Mesenchymal stem cell (in vitro differentiated cells and primary cell): Measurements from ENCODE around the gene PPCDC.
"Not testable (repeated sequence)": the region's sequence is repeated elsewhere in the genome, so short reads cannot be mapped to it uniquely, and the experiment has no call there.

Experiments
- DNase-seq: peaks from one replicate; pipeline ENCODE4 v3.0.0-alpha.2; 2013
- H2AFZ ChIP-seq: one replicate; pipeline ENCODE4 v1.6.1; 2013; ENCODE audit warnings: low read depth, mild to moderate bottlenecking, control low read depth, inconsistent platforms, low read length, moderate library complexity
- H2AK5ac ChIP-seq: 2 replicates; pipeline ENCODE4 v1.6.1; 2013; ENCODE audit warnings: low read length, moderate library complexity, mild to moderate bottlenecking, inconsistent platforms; ENCODE audit not compliant: severe bottlenecking
- H2BK120ac ChIP-seq: one replicate; pipeline ENCODE4 v1.6.1; 2013; ENCODE audit warnings: low read depth, mild to moderate bottlenecking, inconsistent platforms, low read length, moderate library complexity
- H2BK12ac ChIP-seq, 2 experiments: one replicate each; pipeline ENCODE4 v1.6.1; 2013; ENCODE audit warnings: inconsistent platforms in 2 of 2, low read length in 2 of 2, mild to moderate bottlenecking in 2 of 2, moderate library complexity in 2 of 2, control low read depth in 1 of 2
- H2BK15ac ChIP-seq: one replicate; pipeline ENCODE4 v1.6.1; 2013; ENCODE audit warnings: mild to moderate bottlenecking, low read depth, inconsistent platforms; ENCODE audit not compliant: poor library complexity, severe bottlenecking
- H2BK5ac ChIP-seq: 2 replicates; pipeline ENCODE4 v1.6.1; 2013; ENCODE audit warnings: low read depth, mild to moderate bottlenecking, low read length, control low read depth, inconsistent platforms; ENCODE audit not compliant: poor library complexity, severe bottlenecking
- H3K14ac ChIP-seq, 2 experiments: one replicate each; pipeline ENCODE4 v1.6.1; 2013; ENCODE audit warnings: inconsistent platforms in 2 of 2, low read length in 2 of 2, control low read depth in 1 of 2, mild to moderate bottlenecking in 1 of 2, moderate library complexity in 1 of 2
- H3K18ac ChIP-seq, 2 experiments: one replicate each; pipeline ENCODE4 v1.6.1; 2013; ENCODE audit warnings: inconsistent platforms in 2 of 2, low read length in 2 of 2, control low read depth in 1 of 2, low read depth in 1 of 2, mild to moderate bottlenecking in 1 of 2
- H3K23ac ChIP-seq, 2 experiments: one replicate each; pipeline ENCODE4 v1.6.1; 2013; ENCODE audit warnings: inconsistent platforms in 2 of 2, low read length in 2 of 2, mild to moderate bottlenecking in 2 of 2, moderate library complexity in 2 of 2, control low read depth in 1 of 2
- H3K27ac ChIP-seq: 2 replicates; pipeline ENCODE4 v1.5.1; 2013; ENCODE audit warnings: mild to moderate bottlenecking, moderate library complexity, low read length, control low read depth, inconsistent platforms; ENCODE audit not compliant: poor library complexity, severe bottlenecking
- H3K27me3 ChIP-seq, 2 experiments: 2 replicates each; pipeline versions ENCODE4 v1.6.1 to v1.7.0; 2013; ENCODE audit warnings: low read length in 2 of 2, mild to moderate bottlenecking in 2 of 2, moderate library complexity in 2 of 2, control low read depth in 1 of 2, inconsistent platforms in 1 of 2; ENCODE audit not compliant: control insufficient read depth in 1 of 2, insufficient read depth in 1 of 2
- H3K36me3 ChIP-seq, 2 experiments: 2 replicates each; pipeline versions ENCODE4 v1.6.1 to v1.7.0; 2013; ENCODE audit warnings: low read length in 2 of 2, control low read depth in 1 of 2, inconsistent platforms in 1 of 2, low read depth in 1 of 2, mild to moderate bottlenecking in 1 of 2; ENCODE audit not compliant: insufficient read depth in 2 of 2, control insufficient read depth in 1 of 2
- H3K4ac ChIP-seq, 2 experiments: one replicate each; pipeline ENCODE4 v1.6.1; 2013; ENCODE audit warnings: inconsistent platforms in 2 of 2, low read length in 2 of 2, mild to moderate bottlenecking in 2 of 2, moderate library complexity in 2 of 2, control low read depth in 1 of 2, low read depth in 1 of 2
- H3K4me1 ChIP-seq: 2 replicates; pipeline ENCODE4 v1.6.1; 2013; ENCODE audit warnings: low read depth, low read length, control low read depth; ENCODE audit not compliant: control insufficient read depth, insufficient read depth
- H3K4me2 ChIP-seq: 2 replicates; pipeline ENCODE4 v1.6.1; 2013; ENCODE audit warnings: low read length, mild to moderate bottlenecking, inconsistent platforms; ENCODE audit not compliant: poor library complexity, severe bottlenecking
- H3K4me3 ChIP-seq, 2 experiments: 2 replicates each; pipeline versions ENCODE4 v1.5.1 to v1.7.0; 2013; ENCODE audit warnings: low read length in 2 of 2, mild to moderate bottlenecking in 2 of 2, control low read depth in 1 of 2, low read depth in 1 of 2; ENCODE audit not compliant: insufficient read depth in 1 of 2
- H3K79me1 ChIP-seq: replicated peaks from 2 replicates; pipeline ENCODE4 v1.6.1; 2013; ENCODE audit warnings: mild to moderate bottlenecking, control low read depth, low read length, inconsistent platforms; ENCODE audit not compliant: poor library complexity, severe bottlenecking
- H3K9ac ChIP-seq: 2 replicates; pipeline ENCODE4 v1.7.0; 2013; ENCODE audit warnings: mild to moderate bottlenecking, low read length, moderate library complexity
- H3K9me3 ChIP-seq: 2 replicates; pipeline ENCODE4 v1.7.0; 2013; ENCODE audit warnings: mild to moderate bottlenecking, low read length; ENCODE audit not compliant: control insufficient read depth
- H4K8ac ChIP-seq: one replicate; pipeline ENCODE4 v1.6.1; 2013; ENCODE audit warnings: inconsistent platforms, mild to moderate bottlenecking, low read length, moderate library complexity
- H4K91ac ChIP-seq: one replicate; pipeline ENCODE4 v1.6.1; 2013; ENCODE audit warnings: mild to moderate bottlenecking, low read length, inconsistent platforms
- WGBS: methylation state at CpG from one replicate; pipeline ENCODE4 v1.1.7; 2013; ENCODE audit warnings: mixed read lengths; 5-methylcytosine and 5-hydroxymethylcytosine counted together

Gene PPCDC

GRCh38 chr15:75076277-75076676, 52.9 kb downstream of the PPCDC start:
- H3K4me3 ChIP-seq = no peak overlapping the region
- H2BK15ac ChIP-seq = no peak overlapping the region
- H3K14ac ChIP-seq = no peak overlapping the region
- no peak overlapping the region for H2BK12ac ChIP-seq
- H3K27me3 ChIP-seq = peaks cover 0 to 7% of the 10 kb centered on the region in 2 experiments
- H2AK5ac ChIP-seq = no peak overlapping the region
- no peak overlapping the region for H4K91ac ChIP-seq
- H3K23ac ChIP-seq = no peak overlapping the region
- H3K9me3 ChIP-seq = peaks cover 13% of the 10 kb centered on the region
- DNase-seq = no peak
- H3K9ac ChIP-seq = no peak overlapping the region
- no peaks in the 10 kb centered on the region for H3K36me3 ChIP-seq
- no peak overlapping the region for H2AFZ ChIP-seq
- no peak overlapping the region for H3K27ac ChIP-seq
- no peak overlapping the region for H4K8ac ChIP-seq
- no peak overlapping the region for H3K4me2 ChIP-seq
- 91% methylated on average over 2 of the region's 2 CpGs for WGBS
- H2BK120ac ChIP-seq = no peak overlapping the region
- H3K4ac ChIP-seq = no peak overlapping the region
- H3K18ac ChIP-seq = no peak overlapping the region
- no peaks in the 10 kb centered on the region for H3K79me1 ChIP-seq
- H3K4me1 ChIP-seq = no peaks in the 10 kb centered on the region
- no peak overlapping the region for H2BK5ac ChIP-seq

GRCh38 chr15:75077551-75077961, 54.2 kb downstream of the PPCDC start:
- not testable (repeated sequence) for H2BK15ac ChIP-seq, H3K27me3 ChIP-seq, H2BK120ac ChIP-seq, H3K18ac ChIP-seq, H3K4ac ChIP-seq, H3K4me1 ChIP-seq, H2AK5ac ChIP-seq, H3K4me2 ChIP-seq, H3K9ac ChIP-seq, H3K79me1 ChIP-seq, H2AFZ ChIP-seq, H4K91ac ChIP-seq, H3K27ac ChIP-seq, H3K4me3 ChIP-seq, H4K8ac ChIP-seq, DNase-seq, H2BK12ac ChIP-seq, H3K23ac ChIP-seq, H3K14ac ChIP-seq, H2BK5ac ChIP-seq, H3K36me3 ChIP-seq
- 94% methylated on average over 4 of the region's 4 CpGs for whole genome bisulfite sequencing
- H3K9me3 ChIP-seq = peaks cover 13% of the 10 kb centered on the region

GRCh38 chr15:75081150-75081549, 57.8 kb downstream of the PPCDC start:
- H3K27me3 ChIP-seq = no peaks in the 10 kb centered on the region
- WGBS = 93% methylated on average over 3 of the region's 8 CpGs
- no peak overlapping the region for H2BK15ac ChIP-seq
- no peak overlapping the region for H3K4me2 ChIP-seq
- H3K27ac ChIP-seq = no peak overlapping the region
- H3K4me3 ChIP-seq = no peak overlapping the region
- no peak overlapping the region for H3K4ac ChIP-seq
- H2AFZ ChIP-seq = no peak overlapping the region
- no peak overlapping the region for H2BK120ac ChIP-seq
- no peaks in the 10 kb centered on the region for H3K4me1 ChIP-seq
- no peak overlapping the region for H2AK5ac ChIP-seq
- H2BK5ac ChIP-seq = no peak overlapping the region
- H4K8ac ChIP-seq = no peak overlapping the region
- H3K9ac ChIP-seq = no peak overlapping the region
- H3K14ac ChIP-seq = no peak overlapping the region
- H3K18ac ChIP-seq = no peak overlapping the region
- no peak overlapping the region for H3K23ac ChIP-seq
- no peaks in the 10 kb centered on the region for H3K79me1 ChIP-seq
- peaks cover 6% of the 10 kb centered on the region for H3K9me3 ChIP-seq
- no peak for DNase-seq
- no peak overlapping the region for H2BK12ac ChIP-seq
- H3K36me3 ChIP-seq = no peaks in the 10 kb centered on the region
- no peak overlapping the region for H4K91ac ChIP-seq

GRCh38 chr15:75082689-75083088, 59.3 kb downstream of the PPCDC start:
- no peak for DNase-seq
- Histone ChIP-seq H3K4me2 (no peak overlapping the region), H3K4me3 (no peak overlapping the region), H3K36me3 (no peaks in the 10 kb centered on the region), H2BK15ac (no peak overlapping the region), H2BK120ac (no peak overlapping the region), H3K79me1 (no peaks in the 10 kb centered on the region), H3K9me3 (no peaks in the 10 kb centered on the region), H2BK5ac (no peak overlapping the region), H3K9ac (no peak overlapping the region), H2BK12ac (no peak overlapping the region), H3K18ac (no peak overlapping the region), H3K4me1 (no peaks in the 10 kb centered on the region), H2AFZ (no peak overlapping the region), H4K91ac (no peak overlapping the region), H3K27me3 (no peaks in the 10 kb centered on the region), H2AK5ac (no peak overlapping the region), H3K14ac (no peak overlapping the region), H4K8ac (no peak overlapping the region), H3K4ac (no peak overlapping the region), H3K27ac (no peak overlapping the region), H3K23ac (no peak overlapping the region)
- WGBS = no CpG with 5 or more reads among the region's 1 CpG
